Thyroid gland (tissue), 4 donors: ENCODE data around the gene GPC6.

Source experiments
- POLR2A ChIP-seq, 2 donors: fragments of 450-650 bp; IDR thresholded peaks; one replicate each; pipeline ENCODE4 v1.6.1; 2017; ENCODE audit warnings: antibody characterized with exemption in 2 of 2, mild to moderate bottlenecking in 2 of 2, moderate library complexity in 1 of 2
- TF ChIP-seq, protein P1 (sequence below), 6 experiments: fragments of 200-600 bp in 3 of 6; fragments of 450-650 bp in 3 of 6; sonication (generic) in 3 of 6; IDR thresholded peaks; one replicate each; pipeline ENCODE4 v1.5.1; 2016 to 2019; ENCODE audit warnings: antibody characterized with exemption in 6 of 6, mild to moderate bottlenecking in 2 of 6, inconsistent platforms in 1 of 6, moderate library complexity in 1 of 6

DNA sequence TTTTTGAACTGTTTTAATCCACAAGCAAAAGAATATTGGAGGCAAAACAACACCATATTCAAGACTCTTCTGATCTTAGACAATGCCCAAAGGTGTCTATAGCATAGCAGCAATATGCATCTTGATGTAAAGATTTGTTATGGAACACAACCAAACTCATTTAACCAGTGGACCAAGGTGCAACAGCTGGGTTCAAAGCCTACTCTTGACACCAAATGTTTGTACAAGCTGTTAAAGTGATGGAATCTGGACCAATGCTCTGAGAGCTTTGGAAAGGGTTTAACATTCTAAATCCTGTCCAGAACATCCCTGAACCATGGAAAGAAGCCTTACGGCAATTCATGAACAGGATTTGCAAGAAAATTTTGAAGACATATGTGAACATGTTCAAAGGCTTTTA, 520.0 kb downstream of the GPC6 start:
- TF ChIP-seq, protein P1, sequence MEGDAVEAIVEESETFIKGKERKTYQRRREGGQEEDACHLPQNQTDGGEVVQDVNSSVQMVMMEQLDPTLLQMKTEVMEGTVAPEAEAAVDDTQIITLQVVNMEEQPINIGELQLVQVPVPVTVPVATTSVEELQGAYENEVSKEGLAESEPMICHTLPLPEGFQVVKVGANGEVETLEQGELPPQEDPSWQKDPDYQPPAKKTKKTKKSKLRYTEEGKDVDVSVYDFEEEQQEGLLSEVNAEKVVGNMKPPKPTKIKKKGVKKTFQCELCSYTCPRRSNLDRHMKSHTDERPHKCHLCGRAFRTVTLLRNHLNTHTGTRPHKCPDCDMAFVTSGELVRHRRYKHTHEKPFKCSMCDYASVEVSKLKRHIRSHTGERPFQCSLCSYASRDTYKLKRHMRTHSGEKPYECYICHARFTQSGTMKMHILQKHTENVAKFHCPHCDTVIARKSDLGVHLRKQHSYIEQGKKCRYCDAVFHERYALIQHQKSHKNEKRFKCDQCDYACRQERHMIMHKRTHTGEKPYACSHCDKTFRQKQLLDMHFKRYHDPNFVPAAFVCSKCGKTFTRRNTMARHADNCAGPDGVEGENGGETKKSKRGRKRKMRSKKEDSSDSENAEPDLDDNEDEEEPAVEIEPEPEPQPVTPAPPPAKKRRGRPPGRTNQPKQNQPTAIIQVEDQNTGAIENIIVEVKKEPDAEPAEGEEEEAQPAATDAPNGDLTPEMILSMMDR (IDR thresholded peaks at IDR 0.05) = no peak
- no peak for TF ChIP-seq POLR2A (IDR thresholded peaks at IDR 0.05)
